HepG2 (cell line): ENCODE measurements around the gene COASY. TPM values are rescaled to one million over a fixed set of nuclear protein-coding genes. Genes with fewer than 3 reads are reported as not detected.
A peak's percentile ranks its signal among the peaks of the same experiment; 100 is the strongest.

ENCODE experiments used
- BRF2 ChIP-seq: sonication (generic); formaldehyde crosslinking; IDR thresholded peaks from 2 replicates; pipeline ENCODE4 v1.8.1; 2022; ENCODE audit warnings: mild to moderate bottlenecking, missing genetic modification reagents
- FOXJ3 ChIP-seq: sonication (generic); formaldehyde crosslinking; IDR thresholded peaks from 2 replicates; pipeline ENCODE4 v1.4.0; 2020; ENCODE audit warnings: missing genetic modification reagents, mild to moderate bottlenecking, borderline replicate concordance
- HDAC1 ChIP-seq: sonication (generic); formaldehyde crosslinking; IDR thresholded peaks from 2 replicates; pipeline ENCODE4 v1.5.1; 2020; ENCODE audit warnings: mild to moderate bottlenecking, missing genetic modification reagents
- NR3C1 ChIP-seq: sonication (generic); formaldehyde crosslinking; IDR thresholded peaks from 2 replicates; pipeline ENCODE4 v1.4.0; 2020; ENCODE audit warnings: missing genetic modification reagents
- RBM22 ChIP-seq: fragments of 200-400 bp; formaldehyde crosslinking; optimal IDR thresholded peaks from 2 replicates; pipeline ENCODE3; 2017; ENCODE audit warnings: mild to moderate bottlenecking, low read length, moderate library complexity
- REST ChIP-seq, 2 experiments: IDR thresholded peaks; 2 replicates each; pipeline ENCODE4 v1.6.1; 2011 to 2012; ENCODE audit warnings: low read length in 2 of 2, borderline replicate concordance in 1 of 2, low read depth in 1 of 2, mild to moderate bottlenecking in 1 of 2, moderate library complexity in 1 of 2
- SP4 ChIP-seq: sonication (generic); formaldehyde crosslinking; IDR thresholded peaks from 2 replicates; pipeline ENCODE4 v1.8.1; 2023; ENCODE audit warnings: mild to moderate bottlenecking, missing genetic modification reagents
- ZNF12 ChIP-seq: sonication (generic); formaldehyde crosslinking; IDR thresholded peaks from 2 replicates; pipeline ENCODE4 v1.5.0; 2020; ENCODE audit warnings: missing genetic modification reagents
- ZNF275 ChIP-seq: sonication (generic); formaldehyde crosslinking; IDR thresholded peaks from 2 replicates; pipeline ENCODE4 v1.8.0; 2022; ENCODE audit warnings: missing genetic modification reagents, mild to moderate bottlenecking, inconsistent platforms, borderline replicate concordance
- ZNF350 ChIP-seq: sonication (generic); formaldehyde crosslinking; IDR thresholded peaks from 2 replicates; pipeline ENCODE4 v1.4.0; 2020; ENCODE audit warnings: mild to moderate bottlenecking, low read depth, missing genetic modification reagents, borderline replicate concordance
- ZNF512B ChIP-seq: sonication (generic); formaldehyde crosslinking; IDR thresholded peaks from 2 replicates; pipeline ENCODE4 v1.5.1; 2020; ENCODE audit warnings: missing genetic modification reagents, mild to moderate bottlenecking, borderline replicate concordance
- ZNF674 ChIP-seq: sonication (generic); formaldehyde crosslinking; IDR thresholded peaks from 2 replicates; pipeline ENCODE4 v1.5.0; 2020; ENCODE audit warnings: low read depth, mild to moderate bottlenecking, missing genetic modification reagents
- ZNF704 ChIP-seq: sonication (generic); formaldehyde crosslinking; IDR thresholded peaks from 2 replicates; pipeline ENCODE4 v1.8.1; 2023; ENCODE audit warnings: mild to moderate bottlenecking, inconsistent platforms, moderate library complexity, missing genetic modification reagents, borderline replicate concordance
- polyA plus RNA-seq, 8 experiments: library from polyadenylated mRNA; depleted of rRNA in 3 of 8; stranded (reverse) in 7 of 8; unstranded in 1 of 8; fragments of >200 nt; fragmentation: Illumina TruSeq in 4 of 8; extraction: Trizol in 4 of 8; gene quantifications; 2 replicates each; pipeline versions ENCODE4 v1.2.1 to v1.2.3, GENCODE V29; 2011 to 2016; ENCODE audit warnings: low read depth in 4 of 8, missing spikeins in 1 of 8, mixed read lengths in 1 of 8; ENCODE audit not compliant: insufficient read depth in 1 of 8
- total RNA-seq, 5 experiments: library from RNA; depleted of rRNA; stranded (reverse); fragments of >200 nt; fragmentation: Illumina TruSeq; extraction: Trizol; gene quantifications; 2 replicates each; pipeline ENCODE4 v1.2.3, GENCODE V29; 2016; ENCODE audit warnings: low read depth in 1 of 5

COASY gene
- total and polyA plus RNA-seq, 2 of the 13 experiments (the other 11 are each of a cell fraction or from before 2014, with no cell fraction given): 90.7 to 125 TPM

GRCh38 chr17:42536372-42537155 is 25.4 kb upstream of the COASY start (continued):
- TF ChIP-seq ZNF512B (CRISPR knock-in tag) (no peak), ZNF275 (CRISPR knock-in tag) (peak; percentile 53; the same call in 1 of the 2 replicates), REST (IDR thresholded peaks at IDR 0.05; ENCODE audit: borderline replicate concordance in 1 of 2, low read depth in 1 of 2, low read length in 2 of 2) (peak in 1 of 2 experiments; percentile 48; a peak in 1 of 4 replicates), ZNF674 (0 out of 2 replicates have a peak, but pooled peaks have one; percentile 27), NR3C1 (no peak), ZNF704 (no peak), RBM22 (no peak), SP4 (CRISPR knock-in tag) (no peak; the same call in 1 of the 2 replicates), BRF2 (CRISPR knock-in tag) (peak; percentile 97), ZNF350 (CRISPR knock-in tag) (peak; percentile 82; the same call in 1 of the 2 replicates), ZNF12 (CRISPR knock-in tag) (no peak), FOXJ3 (CRISPR knock-in tag) (no peak), HDAC1 (CRISPR knock-in tag) (peak; percentile 70; the same call in 1 of the 2 replicates)
